Hepatocyte (in vitro differentiated cells): Measurements from ENCODE around the gene PSMB10. TPM values are rescaled to one million over a fixed set of nuclear protein-coding genes. Genes with fewer than 3 reads are reported as not detected.
A peak's percentile ranks its signal among the peaks of the same experiment; 100 is the strongest.

ENCODE experiments used
- DNase-seq: peaks from one replicate; pipeline ENCODE4 v3.0.0-alpha.2; 2016; ENCODE audit warnings: low spot score
- H2AFZ ChIP-seq: fragments of 200-600 bp; sonication (generic); 2 replicates; pipeline ENCODE4 v1.6.0; 2016; ENCODE audit warnings: antibody characterized with exemption, mild to moderate bottlenecking
- H3K27ac ChIP-seq: fragments of 200-600 bp; sonication (generic); 2 replicates; pipeline ENCODE4 v1.5.1; 2016; ENCODE audit warnings: mild to moderate bottlenecking
- H3K27me3 ChIP-seq: fragments of 200-600 bp; sonication (generic); 2 replicates; pipeline ENCODE4 v1.6.1; 2016
- H3K36me3 ChIP-seq: fragments of 200-600 bp; sonication (generic); replicated peaks from 2 replicates; pipeline ENCODE4 v1.5.1; 2016; ENCODE audit warnings: low read depth; ENCODE audit not compliant: insufficient read depth
- H3K4me1 ChIP-seq: fragments of 200-600 bp; sonication (generic); 2 replicates; pipeline ENCODE4 v1.5.1; 2016; ENCODE audit warnings: mild to moderate bottlenecking, moderate library complexity; ENCODE audit not compliant: insufficient read depth
- H3K4me2 ChIP-seq: fragments of 200-600 bp; sonication (generic); 2 replicates; pipeline ENCODE4 v1.6.0; 2016
- H3K4me3 ChIP-seq: fragments of 200-600 bp; sonication (generic); 2 replicates; pipeline ENCODE4 v1.5.1; 2016; ENCODE audit warnings: mild to moderate bottlenecking
- H3K79me2 ChIP-seq: fragments of 200-600 bp; sonication (generic); 2 replicates; pipeline ENCODE4 v1.6.0; 2017; ENCODE audit warnings: mild to moderate bottlenecking
- H3K9me2 ChIP-seq: fragments of 200-600 bp; sonication (generic); replicated peaks from 2 replicates; pipeline ENCODE4 v1.6.0; 2017; ENCODE audit warnings: mild to moderate bottlenecking; ENCODE audit not compliant: insufficient read depth
- H3K9me3 ChIP-seq: fragments of 200-600 bp; sonication (generic); 2 replicates; pipeline ENCODE4 v1.5.1; 2016; ENCODE audit warnings: low read depth, mild to moderate bottlenecking
- H4K20me1 ChIP-seq: fragments of 200-600 bp; sonication (generic); 2 replicates; pipeline ENCODE4 v1.6.0; 2016; ENCODE audit warnings: mild to moderate bottlenecking; ENCODE audit not compliant: insufficient read depth, poor library complexity, severe bottlenecking
- CTCF ChIP-seq: fragments of 200-600 bp; sonication (generic); IDR thresholded peaks from 2 replicates; pipeline ENCODE4 v1.5.1; 2016; ENCODE audit warnings: antibody characterized with exemption, mild to moderate bottlenecking; ENCODE audit not compliant: poor library complexity
- EZH2 ChIP-seq: fragments of 200-600 bp; sonication (generic); IDR thresholded peaks from 2 replicates; pipeline ENCODE4 v1.6.1; 2016; ENCODE audit warnings: antibody characterized with exemption, mild to moderate bottlenecking, borderline replicate concordance
- EZH2phosphoT487 ChIP-seq: fragments of 200-600 bp; sonication (generic); IDR thresholded peaks from one replicate; pipeline ENCODE4 v1.6.1; 2018; ENCODE audit warnings: antibody characterized with exemption, mild to moderate bottlenecking, low read depth, moderate library complexity; ENCODE audit not compliant: unreplicated experiment, severe bottlenecking
- WGBS: methylation state at CpG from one replicate; pipeline ENCODE4 v1.1.6; 2016; ENCODE audit warnings: low lambda C conversion rate; ENCODE audit errors: missing lambda C conversion rate; 5-methylcytosine and 5-hydroxymethylcytosine counted together
- polyA plus RNA-seq: library from polyadenylated mRNA; unstranded; fragments of >200 nt; fragmentation: Nextera tagmentation; extraction: Ambion mirVana; gene quantifications from 2 replicates; pipeline ENCODE4 v1.2.1, GENCODE V29; 2016
- total RNA-seq: library from RNA; depleted of rRNA; stranded (reverse); fragments of >200 nt; gene quantifications from 2 replicates; pipeline ENCODE4 v1.2.3, GENCODE V29; 2014

The PSMB10 gene
- total and polyA plus RNA-seq, 2 experiments from 2014 or later, result 13.7 to 48.7 TPM

- TF ChIP-seq CTCF (no peak), EZH2phosphoT487 (no peak), EZH2 (no peak)
These were observed 32.0 kb upstream of the PSMB10 start, which contains the start of gene SLC12A4 for GRCh38 chr16:67968400-67969253. SLC12A4 (minus strand) TSS chr16:67968637; CDS start chr16:67968553, 84 bp downstream.

DNA sequence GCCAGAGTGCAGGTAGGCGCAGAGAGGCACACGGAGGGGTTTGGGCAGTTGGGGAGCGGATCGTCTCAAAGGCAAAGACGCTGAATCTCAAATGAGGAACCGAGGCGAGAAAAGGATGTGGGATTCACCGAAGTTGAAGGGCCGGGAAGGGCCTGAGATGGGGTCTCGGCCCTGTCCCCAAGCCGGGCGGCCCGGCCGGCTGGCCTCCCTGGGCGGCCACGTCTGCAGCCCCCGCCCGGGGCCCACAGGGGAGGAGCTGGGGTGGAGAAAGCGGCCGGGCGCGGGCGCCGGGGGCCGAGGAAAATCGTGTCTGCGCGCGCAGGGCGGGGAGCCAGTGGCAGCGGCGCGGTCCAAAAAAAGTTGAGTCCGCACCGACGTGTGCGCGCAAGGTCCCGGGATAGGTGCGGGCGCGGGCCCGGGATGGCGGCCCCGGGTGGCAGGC, 31.3 kb upstream of the PSMB10 start:
- Histone ChIP-seq H4K20me1 (peaks cover 35% of the 10 kb centered on the region), H3K4me2 (peak overlapping the region; percentile 96), H2AFZ (peak overlapping the region; percentile 77), H3K27ac (peak overlapping the region; percentile 95), H3K36me3 (no peaks in the 10 kb centered on the region), H3K9me3 (no peaks in the 10 kb centered on the region), H3K4me1 (peaks cover 24% of the 10 kb centered on the region), H3K27me3 (no peaks in the 10 kb centered on the region), H3K9me2 (no peaks in the 10 kb centered on the region), H3K4me3 (peak overlapping the region; percentile 94), H3K79me2 (peaks cover 53% of the 10 kb centered on the region)
- TF ChIP-seq EZH2phosphoT487 (no peak), CTCF (no peak), EZH2 (no peak)
- DNase-seq, result peak; percentile 74
- 2% methylated on average over 19 of the region's 45 CpGs for WGBS

More at GRCh38 chr16:67968400-67969253, 32.0 kb upstream of the PSMB10 start, which contains the start of gene SLC12A4:
- Histone ChIP-seq H3K79me2 (peaks cover 46% of the 10 kb centered on the region), H3K27ac (peak within 1 kb of the TSS; percentile 95), H3K4me1 (peaks cover 24% of the 10 kb centered on the region), H3K36me3 (no peaks in the 10 kb centered on the region), H4K20me1 (peaks cover 29% of the 10 kb centered on the region), H2AFZ (peak within 1 kb of the TSS; percentile 77), H3K9me2 (no peaks in the 10 kb centered on the region), H3K4me3 (peak within 1 kb of the TSS; percentile 94), H3K9me3 (no peaks in the 10 kb centered on the region), H3K4me2 (peak within 1 kb of the TSS; percentile 96), H3K27me3 (no peaks in the 10 kb centered on the region)
- DNase-seq, result peak; percentile 94
- WGBS, result 21% methylated on average over 32 of the region's 78 CpGs

GRCh38 chr16:67967183-67967957, 30.7 kb upstream of the PSMB10 start:
- Histone ChIP-seq H3K9me3 (no peaks in the 10 kb centered on the region), H3K27me3 (no peaks in the 10 kb centered on the region), H3K4me3 (peak overlapping the region; percentile 94), H4K20me1 (peaks cover 40% of the 10 kb centered on the region), H3K27ac (peak overlapping the region; percentile 95), H3K36me3 (no peaks in the 10 kb centered on the region), H3K4me2 (peak overlapping the region; percentile 96), H2AFZ (peak overlapping the region; percentile 77), H3K9me2 (no peaks in the 10 kb centered on the region), H3K79me2 (peaks cover 59% of the 10 kb centered on the region), H3K4me1 (peaks cover 24% of the 10 kb centered on the region)
- TF ChIP-seq EZH2phosphoT487, result no peak
- no peak for TF ChIP-seq CTCF
- no peak for TF ChIP-seq EZH2
- no peak for DNase-seq
- 21% methylated on average over 18 of the region's 18 CpGs for WGBS
